NCI-H748 (cell line): ENCODE measurements around the gene GET4.

Experiments used
- DNase-seq: peaks from one replicate; lab custom pipeline; 2025; ENCODE audit not compliant: unreplicated experiment; lab: John Stamatoyannopoulos, UW

GET4 gene, protein sequence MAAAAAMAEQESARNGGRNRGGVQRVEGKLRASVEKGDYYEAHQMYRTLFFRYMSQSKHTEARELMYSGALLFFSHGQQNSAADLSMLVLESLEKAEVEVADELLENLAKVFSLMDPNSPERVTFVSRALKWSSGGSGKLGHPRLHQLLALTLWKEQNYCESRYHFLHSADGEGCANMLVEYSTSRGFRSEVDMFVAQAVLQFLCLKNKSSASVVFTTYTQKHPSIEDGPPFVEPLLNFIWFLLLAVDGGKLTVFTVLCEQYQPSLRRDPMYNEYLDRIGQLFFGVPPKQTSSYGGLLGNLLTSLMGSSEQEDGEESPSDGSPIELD

DNA sequence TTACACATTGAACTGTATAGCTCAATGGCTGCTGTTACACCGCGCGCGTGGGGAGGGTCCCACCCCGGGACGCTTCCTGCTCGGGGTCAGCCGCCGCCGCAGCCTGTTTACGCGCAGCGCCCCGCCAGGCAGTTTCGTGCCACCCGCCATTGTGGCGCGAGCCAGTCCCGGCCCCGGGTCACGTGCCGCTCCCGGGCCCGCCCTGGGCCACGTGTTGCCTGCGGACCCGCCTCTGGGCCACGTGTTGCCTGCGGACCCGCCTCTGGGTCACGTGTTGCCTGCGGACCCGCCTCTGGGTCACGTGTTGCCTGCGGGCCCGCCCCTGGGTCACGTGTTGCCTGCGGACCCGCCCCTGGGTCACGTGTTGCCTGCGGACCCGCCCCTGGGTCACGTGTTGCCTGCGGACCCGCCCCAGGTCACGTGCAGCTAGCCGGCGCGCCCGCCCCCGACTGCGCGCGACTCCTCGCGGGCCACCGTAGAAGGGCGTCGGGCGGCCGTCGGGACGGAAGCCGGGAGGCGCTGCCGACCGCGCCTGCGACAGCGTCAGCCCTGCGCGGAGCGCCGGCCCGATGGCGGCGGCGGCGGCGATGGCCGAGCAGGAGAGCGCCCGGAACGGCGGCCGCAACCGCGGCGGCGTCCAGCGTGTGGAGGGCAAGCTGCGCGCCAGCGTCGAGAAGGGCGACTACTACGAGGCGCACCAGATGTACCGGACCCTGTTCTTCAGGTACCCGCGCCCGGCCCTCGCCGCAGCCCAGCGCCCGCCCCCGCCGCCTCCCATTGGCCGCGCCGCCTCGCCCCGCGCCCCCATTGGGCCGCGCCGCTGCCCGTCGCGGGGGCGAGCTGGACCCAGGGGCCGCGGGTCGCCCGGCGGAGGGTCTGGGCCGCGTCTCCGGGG lies at the start of gene GET4:
Gene GET4, plus strand, starts transcription at position 478 of the 895 bp plus-strand sequence. Its CDS starts 92 bp downstream, at position 570.
- peak; percentile 98 for DNase-seq

DNA sequence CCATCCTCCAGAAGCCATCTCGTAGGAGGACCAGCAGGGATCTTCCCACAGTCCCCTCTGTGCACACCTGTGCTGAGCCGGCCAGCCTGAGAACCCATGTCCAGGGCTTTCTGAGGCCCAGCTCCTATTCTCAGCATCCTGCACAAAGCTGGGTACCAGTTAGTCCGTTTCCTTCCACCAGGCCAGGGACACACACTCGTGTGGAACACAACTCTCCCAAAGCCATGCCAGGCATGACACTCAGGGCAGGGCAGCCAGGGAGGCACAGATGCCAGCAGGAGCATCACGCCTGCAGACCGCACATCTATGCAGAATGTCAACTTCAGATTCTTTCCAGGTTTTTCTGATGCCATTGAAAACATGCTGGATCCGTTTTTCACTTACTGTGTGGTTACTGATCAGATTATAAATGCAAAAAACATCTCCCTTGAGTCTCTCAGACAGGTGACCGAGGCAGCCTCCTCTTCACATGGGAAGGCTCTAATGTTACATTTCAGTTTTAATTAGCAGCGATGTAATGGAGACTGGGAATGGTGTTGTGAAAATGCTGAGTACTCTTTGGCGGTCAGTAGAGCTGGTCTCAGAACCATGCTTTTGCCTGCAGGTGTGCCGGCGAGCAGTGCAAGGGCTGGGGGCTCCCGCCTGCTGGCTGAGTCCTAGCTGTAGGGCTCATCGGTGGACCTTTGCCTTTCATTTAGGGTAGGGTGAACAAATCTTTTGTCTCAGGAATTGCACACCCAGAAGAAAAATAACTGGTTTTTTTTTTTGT lies 47.4 kb upstream of the GET4 start:
- DNase-seq: no peak

DNA sequence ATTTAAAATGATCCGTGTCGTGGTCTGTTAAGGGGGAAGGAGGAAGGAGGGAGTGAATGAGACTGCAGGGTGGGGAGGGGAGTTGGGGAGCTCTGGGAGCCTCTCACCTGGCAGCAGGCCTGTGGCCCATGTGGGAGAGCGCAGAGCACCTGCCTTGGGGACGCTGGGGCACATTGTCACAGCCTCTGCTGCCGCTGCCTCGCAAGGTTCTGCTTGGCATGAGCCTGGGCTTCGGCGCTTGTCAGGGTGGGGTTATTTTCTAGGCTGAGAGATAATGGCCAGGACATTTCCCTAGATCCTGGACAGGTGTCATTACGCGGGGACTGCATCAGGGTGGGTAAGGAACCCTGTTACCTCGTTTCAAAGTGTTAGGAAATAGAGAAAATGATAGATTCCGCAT lies 46.3 kb upstream of the GET4 start:
- DNase-seq: no peak

DNA sequence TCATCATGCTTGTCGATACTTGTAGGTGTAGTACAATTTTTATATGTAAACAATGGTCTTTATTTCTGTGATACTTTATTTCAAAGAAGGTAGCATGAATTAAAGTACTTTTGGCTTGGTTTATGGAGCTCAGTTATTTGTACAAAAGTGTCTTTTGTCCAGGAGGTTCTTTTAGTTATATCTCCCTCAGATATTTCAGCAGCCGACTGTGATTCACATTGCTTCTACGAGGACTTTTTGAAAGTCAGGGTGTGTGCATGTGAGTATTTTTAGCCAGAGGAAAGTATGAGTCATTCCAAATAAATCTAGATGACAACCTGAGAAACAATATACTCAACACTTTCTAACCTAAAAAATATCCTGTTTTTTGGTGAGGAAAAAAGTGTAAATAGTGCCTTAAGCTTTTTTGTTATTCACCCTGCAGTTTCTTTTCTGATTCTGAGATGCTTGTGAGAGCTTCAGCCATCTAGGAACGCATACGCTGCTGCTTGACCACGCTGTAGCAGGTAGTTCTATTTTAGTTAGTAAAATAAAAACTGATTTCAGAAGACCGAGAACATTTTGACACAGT lies 44.7 kb upstream of the GET4 start:
- DNase-seq: no peak

DNA sequence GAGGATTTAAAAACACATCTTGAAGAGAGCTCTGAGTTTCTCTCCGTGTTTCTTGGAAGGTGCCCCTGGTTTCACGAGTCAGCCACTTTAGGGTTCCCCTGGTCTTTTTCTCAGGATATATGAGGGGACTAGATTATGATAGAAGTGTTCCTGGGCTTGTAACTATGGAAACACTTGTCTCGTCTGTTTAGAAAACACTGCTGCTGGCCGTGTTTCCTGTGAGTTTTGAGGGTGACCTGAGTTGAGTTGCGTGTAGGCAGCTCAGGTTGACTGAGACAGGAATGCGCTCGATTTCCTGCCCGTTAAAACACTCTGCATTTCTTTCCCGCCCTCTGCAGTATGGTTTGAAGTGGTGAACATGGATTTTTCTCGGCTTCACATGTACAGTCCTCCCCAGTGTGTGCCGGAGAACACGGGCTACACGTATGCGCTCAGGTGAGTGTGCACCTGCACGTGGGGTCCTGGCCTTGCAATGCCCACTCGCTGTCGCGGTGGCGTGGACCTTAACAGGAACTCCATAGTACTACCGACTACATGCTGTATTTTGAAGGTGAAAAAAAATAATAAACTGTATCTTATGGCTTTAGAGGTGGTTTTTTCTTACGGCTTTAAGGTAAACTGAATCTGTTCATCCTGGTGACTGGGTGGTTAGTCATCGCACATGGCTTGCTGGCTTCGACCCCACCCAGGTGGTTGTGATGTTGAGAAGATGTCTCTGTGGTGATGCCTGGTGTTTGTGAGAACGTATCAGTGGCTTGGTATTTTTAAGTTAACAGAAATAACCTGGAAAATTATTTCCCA lies 44.0 kb upstream of the GET4 start, which contains the start of gene SUN1:
Gene SUN1, plus strand, starts transcription at position 310 of the 801 bp plus-strand sequence. Its CDS starts 49 bp downstream, at position 359.
- peak; percentile 9 for DNase-seq

DNA sequence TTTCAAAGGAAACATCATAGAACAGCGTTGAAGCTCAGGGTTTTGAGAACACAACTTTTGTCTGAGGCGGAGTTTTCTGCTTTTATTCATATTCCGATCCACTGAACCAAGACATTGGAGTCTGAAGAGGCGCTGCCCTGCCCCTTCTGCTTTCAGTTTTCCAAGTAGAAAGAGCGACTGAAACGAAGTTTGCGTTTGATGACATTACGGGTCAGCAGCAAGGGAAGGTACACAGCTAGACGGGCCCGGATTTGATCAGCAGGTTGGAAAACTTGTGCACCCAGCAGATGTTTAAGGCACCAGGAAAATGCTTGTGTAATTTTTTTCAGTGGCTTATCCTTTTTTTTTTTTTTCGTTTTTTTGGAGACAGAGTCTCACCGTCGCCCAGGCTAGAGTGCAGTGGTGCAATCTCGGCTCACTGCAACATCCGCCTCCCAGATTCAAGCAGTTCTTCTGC lies 43.4 kb upstream of the GET4 start:
- no peak for DNase-seq

DNA sequence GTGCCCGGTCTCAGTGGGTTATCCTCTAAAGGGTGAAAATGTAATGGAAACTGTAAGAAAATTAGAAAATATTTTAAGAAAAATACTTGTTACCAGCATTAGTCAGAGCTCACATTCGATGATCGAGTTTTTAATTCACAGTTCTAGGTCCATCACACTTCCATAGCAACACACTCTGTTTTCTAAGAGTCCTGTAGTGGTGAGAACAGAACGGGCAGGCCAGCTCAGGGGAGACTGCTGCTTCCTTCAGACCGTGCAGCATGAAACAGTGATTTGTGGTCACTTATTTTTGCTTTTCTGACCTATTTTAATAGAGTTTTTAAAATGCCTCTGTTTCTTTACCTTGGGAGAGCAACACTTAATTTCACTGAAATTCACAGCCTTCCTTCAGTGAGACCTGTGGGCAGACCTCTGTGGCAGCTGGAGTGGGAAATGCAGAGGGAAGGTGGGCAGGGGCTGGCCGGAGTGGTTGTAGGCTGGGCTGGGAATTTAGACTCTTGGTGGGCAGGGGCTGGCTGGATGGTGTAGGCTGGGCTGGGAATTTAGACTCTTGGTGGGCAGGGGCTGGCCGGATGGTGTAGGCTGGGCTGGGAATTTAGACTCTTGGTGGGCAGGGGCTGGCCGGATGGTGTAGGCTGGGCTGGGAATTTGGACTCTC lies 42.6 kb upstream of the GET4 start:
- no peak for DNase-seq

DNA sequence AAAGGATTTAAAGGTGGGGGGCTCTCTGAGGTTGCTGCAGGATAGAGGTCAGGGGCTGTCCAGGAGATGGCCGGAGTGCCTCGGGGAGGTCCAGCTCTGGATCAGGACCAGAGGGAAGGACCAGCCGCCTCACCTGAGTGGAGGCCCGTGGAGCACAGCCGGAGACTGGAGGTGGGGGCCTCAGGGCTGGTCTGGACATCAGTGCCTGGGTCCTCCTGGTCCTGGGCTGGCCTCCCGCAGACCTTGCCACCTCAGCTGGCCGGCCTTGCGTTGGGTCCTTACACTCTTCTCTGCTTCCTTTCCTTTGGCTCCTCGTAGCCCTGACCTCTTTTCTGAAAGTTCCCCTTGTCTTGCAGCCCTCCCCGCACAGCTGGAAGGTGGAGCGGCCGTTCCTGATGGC lies 42.1 kb upstream of the GET4 start:
- no peak for DNase-seq

DNA sequence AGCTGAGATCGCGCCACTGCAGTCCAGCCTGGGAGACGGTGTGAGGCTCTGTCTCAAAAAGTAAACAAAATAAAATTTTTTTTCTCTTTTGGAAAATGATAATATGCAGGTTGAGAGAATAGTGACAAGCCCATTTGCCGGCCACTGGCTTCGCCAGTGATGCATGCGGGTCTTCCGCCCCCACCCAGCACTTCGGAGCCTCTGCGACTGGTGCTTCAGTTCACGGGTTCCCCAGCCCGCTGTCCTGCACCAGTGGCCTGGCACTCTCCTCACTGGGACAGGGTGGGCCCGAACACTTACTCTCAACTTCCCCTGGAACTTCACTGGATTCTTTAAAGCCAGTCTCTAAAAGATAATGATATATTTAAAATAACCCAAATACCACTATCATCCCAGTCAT lies 41.3 kb upstream of the GET4 start:
- DNase-seq: no peak

DNA sequence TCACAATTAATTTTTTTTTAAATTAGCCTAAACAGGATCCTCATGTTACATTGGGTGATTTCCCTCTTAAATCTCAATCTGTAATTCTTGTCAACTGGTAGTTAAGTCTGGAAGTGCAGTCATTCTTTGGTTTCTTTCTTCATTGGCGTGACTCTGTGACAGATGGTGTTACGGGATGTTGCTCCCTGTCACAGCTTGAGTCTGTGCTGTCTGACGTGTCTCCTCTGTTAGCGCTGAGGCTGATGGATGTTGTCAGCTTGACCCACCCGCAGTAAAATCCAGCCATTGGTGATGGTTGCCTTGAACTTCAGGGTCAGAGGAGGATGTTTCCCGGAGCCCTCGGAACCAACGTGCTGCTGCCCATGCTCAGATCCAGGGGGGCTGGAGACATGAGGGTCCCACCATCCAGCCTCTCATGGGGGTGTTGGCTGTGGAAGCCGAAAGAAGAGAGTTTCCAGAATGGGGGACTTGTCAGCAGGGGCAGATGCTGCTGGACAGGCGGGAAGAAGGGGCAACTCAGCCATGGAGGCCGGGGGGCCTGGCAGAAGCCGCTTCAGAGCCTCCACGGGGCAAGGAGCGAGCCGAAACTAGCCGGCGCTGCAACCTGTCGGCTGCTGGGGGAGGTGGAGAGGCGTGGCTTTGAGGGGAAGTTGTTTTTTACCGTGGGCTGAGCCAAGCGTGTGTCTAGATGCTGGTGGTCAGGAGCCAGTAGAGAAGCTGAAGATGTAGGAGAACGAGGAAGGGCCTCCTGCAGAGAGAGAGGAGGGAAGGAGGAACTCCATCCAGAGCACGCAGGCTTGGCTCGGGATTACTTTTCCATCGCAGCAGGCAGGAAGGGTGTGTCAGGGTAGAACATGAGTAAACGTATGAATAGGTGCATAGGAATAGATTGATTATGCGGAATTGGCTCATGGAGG lies 40.6 kb upstream of the GET4 start:
- DNase-seq: no peak

DNA sequence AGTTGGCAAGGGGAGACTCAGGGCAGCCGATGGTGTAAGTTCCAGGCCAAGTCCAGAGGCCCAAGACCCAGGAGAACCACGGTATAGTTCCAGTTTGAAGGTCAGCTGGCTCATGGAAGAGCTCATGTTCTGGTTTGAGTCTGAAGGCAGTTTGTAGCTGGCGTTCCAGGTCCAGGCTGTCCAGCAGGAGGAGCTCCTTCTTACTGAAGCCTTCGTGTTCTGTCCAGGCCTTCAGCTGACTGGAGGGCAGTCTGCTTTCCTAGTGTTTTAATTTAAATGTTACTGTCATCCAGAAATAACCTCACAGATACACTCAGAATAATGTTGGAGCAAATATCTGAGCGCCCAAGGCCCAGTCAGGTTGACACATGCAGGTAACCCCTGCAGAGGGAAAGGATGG lies 39.9 kb upstream of the GET4 start:
- no peak for DNase-seq

DNA sequence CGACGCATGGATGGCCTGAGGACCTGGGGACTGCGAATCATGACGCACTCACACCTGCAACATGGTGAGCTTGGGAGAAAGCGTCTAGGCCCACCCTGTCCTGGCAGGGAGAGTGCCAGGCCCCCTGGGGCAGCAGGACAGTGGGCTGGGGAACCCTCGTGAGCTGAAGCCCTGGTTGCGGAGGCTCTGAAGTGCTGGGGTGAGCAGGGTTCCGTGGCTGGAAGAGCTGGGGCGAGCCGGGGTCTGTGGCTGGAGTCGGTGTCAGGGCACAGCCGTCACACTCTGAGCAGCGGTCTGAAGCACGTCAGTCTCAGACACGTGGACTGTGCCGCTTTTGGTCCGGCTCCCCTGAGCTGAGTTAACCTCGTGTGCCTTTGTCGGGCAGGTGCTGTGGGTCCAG lies 39.4 kb upstream of the GET4 start:
- DNase-seq: no peak

DNA sequence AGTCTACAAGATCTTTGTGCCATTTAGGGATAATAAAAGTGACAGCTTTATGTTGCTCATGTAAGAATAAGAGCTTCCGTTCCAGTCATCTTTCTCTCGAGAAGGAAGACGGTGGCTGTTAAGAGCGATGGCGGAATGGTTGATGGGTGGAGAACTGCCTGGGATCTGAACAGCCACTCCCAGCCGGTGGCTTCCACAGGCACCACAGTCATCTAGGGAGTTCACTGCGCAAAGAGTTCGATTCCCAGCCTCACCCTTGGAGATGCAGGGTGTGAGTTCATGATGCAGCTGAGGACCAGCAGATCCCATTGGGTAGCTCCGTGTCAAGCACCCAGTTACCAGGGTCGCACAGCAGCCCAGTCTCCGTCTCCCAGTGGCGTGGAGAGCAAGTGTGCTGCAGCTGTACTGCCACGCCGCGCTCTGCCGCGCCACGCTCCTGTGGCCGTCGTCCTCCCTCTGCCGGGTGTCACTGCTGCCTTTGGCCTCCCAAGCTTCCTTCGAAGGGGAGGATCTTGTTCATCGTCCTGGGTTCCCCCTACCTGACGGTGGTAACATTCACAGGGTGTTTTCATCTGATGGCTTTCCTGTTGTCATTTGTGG lies 36.3 kb upstream of the GET4 start:
- DNase-seq: no peak

DNA sequence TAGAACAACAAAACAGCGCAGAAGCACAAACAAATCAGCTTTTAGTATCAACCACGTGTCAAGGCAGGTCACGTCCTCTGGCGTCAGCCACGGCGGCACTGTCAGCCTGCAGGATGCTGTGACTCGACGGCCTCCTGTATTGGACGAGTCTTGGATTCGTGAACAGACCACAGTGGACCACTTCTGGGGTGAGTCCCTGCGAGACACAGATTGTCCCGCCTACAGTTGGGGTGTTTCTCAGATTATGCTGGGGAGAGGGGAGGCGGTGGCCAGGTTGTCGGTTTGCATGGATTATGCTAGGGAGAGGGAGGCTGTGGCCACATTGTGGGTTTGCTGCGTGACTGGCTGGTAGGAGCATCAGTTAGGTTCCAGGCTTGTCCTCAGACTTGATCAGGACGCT lies 34.4 kb upstream of the GET4 start:
- no peak for DNase-seq

DNA sequence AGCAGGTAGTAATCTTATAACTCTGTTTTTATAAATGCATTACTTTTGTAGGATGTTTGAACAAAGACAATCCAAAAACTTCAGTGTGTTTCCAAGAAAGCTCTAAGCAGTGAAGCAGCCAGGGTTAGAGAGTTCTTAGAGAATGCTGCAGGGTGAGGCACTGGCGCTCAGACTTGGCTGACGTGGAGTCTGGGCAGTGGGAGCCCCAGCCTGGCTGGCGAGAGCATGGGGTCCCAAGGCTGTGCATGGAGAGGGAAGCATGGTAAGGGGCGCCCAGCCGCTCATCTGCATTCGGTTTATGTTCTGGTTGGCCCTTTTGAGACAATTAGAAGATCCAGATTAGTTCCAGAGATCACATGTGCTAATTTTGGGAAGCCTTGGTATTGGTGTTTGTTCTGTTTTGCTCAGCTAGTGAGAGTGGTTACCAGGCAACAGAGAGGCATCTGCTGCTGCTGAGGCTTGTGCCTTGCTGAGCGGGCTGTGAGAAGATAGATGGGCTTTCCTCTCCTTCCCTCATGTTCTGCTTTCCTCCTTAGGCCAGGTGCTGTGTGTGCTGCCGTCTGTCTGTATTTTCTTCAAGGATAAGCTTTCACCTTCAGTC lies 33.8 kb upstream of the GET4 start:
- no peak for DNase-seq

DNA sequence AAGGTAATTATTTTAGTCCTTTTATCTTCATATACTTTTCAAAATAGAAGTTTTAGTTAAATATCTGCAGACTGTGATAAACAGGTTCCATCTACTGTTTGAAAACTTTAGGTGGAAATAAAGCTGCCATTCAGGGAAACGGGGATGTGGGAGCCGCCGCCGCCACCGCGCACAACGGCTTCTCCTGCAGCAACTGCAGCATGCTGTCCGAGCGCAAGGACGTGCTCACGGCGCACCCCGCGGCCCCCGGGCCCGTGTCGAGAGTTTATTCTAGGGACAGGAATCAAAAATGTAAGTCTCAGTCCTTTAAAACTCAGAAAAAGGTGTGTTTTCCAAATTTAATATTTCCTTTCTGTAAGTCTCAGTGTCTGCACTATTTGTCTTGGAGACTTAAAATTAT lies 33.1 kb upstream of the GET4 start:
- DNase-seq: no peak

DNA sequence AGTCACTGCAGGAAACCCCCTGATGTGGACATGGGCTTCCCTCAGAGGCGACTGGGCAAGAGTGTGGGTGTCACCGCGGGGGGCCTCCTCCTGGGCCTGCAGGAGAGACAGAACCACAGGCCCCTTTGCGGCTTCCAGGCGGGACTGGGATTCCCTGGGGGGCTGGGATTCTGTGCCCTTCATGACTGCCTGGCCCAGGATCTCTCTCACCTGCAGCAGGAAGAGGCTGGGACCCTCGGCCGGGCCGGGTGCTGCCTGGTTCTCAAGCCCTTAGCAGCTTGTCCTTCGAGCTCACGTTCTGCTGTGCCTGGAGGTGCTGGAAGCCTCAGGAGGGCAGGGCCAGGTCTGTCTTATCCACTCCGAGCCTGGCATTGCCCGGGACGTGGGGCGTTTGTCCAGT lies 32.3 kb upstream of the GET4 start:
- DNase-seq: no peak

DNA sequence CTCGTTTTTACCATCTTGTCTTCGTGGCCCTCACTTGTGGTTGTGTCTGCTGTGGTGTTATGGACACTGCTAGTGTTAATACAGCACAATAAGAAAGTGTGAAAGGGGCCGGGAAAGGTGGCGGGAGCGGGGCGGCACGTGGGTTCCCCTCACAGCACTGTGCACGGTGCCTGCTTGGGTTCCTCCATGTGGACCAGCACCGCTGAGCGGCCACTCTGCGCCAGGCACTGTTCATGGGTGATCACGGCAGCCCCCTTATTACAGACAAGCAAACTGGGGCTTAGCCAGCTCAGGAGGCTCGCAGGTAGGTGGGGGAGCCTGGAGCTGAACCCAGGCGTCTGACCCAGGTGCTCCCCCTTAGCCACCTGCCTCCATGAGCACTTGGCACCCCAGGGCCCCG lies 31.8 kb upstream of the GET4 start:
- DNase-seq: no peak
